ENCODE results near the gene RNF115. TPM values are rescaled to one million over a fixed set of nuclear protein-coding genes. Genes with fewer than 3 reads are reported as not detected.

Gene RNF115
- total RNA-seq, 1 donor from 2014 or later: 14.2 TPM

GRCh38 chr1:145696630-145696960 lies 127.3 kb downstream of the RNF115 start:
- DNase-seq: no peak
- Histone ChIP-seq H3K27ac (no peak overlapping the region), H3K9me3 (no peaks in the 10 kb centered on the region), H3K27me3 (ENCODE audit: low read depth) (no peaks in the 10 kb centered on the region), H3K36me3 (no peaks in the 10 kb centered on the region), H3K4me3 (no peak overlapping the region), H3K4me1 (no peaks in the 10 kb centered on the region)
- no peak for ATAC-seq
- TF ChIP-seq, protein P1, sequence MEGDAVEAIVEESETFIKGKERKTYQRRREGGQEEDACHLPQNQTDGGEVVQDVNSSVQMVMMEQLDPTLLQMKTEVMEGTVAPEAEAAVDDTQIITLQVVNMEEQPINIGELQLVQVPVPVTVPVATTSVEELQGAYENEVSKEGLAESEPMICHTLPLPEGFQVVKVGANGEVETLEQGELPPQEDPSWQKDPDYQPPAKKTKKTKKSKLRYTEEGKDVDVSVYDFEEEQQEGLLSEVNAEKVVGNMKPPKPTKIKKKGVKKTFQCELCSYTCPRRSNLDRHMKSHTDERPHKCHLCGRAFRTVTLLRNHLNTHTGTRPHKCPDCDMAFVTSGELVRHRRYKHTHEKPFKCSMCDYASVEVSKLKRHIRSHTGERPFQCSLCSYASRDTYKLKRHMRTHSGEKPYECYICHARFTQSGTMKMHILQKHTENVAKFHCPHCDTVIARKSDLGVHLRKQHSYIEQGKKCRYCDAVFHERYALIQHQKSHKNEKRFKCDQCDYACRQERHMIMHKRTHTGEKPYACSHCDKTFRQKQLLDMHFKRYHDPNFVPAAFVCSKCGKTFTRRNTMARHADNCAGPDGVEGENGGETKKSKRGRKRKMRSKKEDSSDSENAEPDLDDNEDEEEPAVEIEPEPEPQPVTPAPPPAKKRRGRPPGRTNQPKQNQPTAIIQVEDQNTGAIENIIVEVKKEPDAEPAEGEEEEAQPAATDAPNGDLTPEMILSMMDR (IDR thresholded peaks at IDR 0.05): no peak
- intact Hi-C loops (cut with DNase I): no loop called here

GRCh38 chr1:145695821-145696629 lies 127.9 kb downstream of the RNF115 start:
- Histone ChIP-seq H3K36me3 (no peaks in the 10 kb centered on the region), H3K4me3 (no peak overlapping the region), H3K4me1 (no peaks in the 10 kb centered on the region), H3K27ac (no peak overlapping the region), H3K9me3 (no peaks in the 10 kb centered on the region), H3K27me3 (ENCODE audit: low read depth) (no peaks in the 10 kb centered on the region)
- DNase-seq (no peak), ATAC-seq (peak in 1 of 2 donors; percentile 56)
- intact Hi-C loops (cut with DNase I): no loop called here
- TF ChIP-seq, protein P1 (IDR thresholded peaks at IDR 0.05): no peak

GRCh38 chr1:145692785-145693443 lies 131.0 kb downstream of the RNF115 start:
- TF ChIP-seq, protein P1 (IDR thresholded peaks at IDR 0.05): no peak
- Histone ChIP-seq H3K27me3 (ENCODE audit: low read depth) (no peaks in the 10 kb centered on the region), H3K9me3 (no peaks in the 10 kb centered on the region), H3K4me1 (no peaks in the 10 kb centered on the region), H3K27ac (no peak overlapping the region), H3K36me3 (no peaks in the 10 kb centered on the region), H3K4me3 (no peak overlapping the region)
- intact Hi-C loops (cut with DNase I): no loop called here
- ATAC-seq (no peak), DNase-seq (no peak)

DNA sequence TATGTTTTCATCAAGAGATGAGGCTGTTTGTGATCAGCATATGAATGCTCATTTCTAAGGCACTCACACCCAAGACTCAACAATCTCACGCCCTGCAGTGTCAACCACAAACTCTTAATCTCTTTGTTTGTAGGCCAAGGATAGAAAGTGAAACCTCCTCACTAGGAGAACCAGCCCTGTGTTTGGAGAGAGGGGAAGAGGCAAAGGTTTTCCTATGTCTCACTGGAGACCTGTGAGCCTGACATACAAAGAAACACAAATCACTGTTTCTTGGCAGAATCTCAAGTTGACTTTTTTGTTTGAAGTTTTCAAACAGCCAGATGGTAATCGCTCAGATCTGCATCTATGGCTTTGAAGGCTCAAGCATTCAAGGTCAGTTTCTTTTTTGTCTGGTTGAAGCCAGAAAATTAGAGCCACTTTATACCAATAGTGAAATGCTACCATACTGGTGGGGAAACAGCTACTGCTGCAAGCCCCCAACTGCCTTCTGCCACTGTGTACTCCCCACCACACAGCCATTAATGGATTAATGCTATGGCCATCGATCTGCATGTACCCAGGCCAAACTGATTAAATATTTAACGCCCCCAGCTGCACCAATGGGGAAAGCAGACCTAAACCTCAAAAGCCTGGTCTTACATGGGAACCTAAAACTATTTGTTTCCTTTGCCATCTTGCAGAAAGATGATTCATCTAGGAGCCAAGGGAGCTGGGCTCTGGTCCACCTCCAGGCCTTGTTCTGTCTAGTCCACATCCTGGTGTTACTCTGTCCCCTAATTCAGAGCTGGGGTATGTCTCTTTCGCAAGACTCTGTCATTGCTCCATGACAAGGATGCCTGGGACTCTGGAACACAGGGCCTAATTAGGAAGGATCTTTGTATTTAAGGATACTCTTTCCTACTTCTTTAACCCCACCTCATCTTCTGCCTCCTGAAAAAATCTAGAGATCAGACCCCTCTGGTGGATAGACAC lies 133.0 kb downstream of the RNF115 start:
- intact Hi-C loops (cut with DNase I): no loop called here
- no peaks in the 10 kb centered on the region for H3K27me3 ChIP-seq (ENCODE audit: low read depth)
- no peaks in the 10 kb centered on the region for H3K36me3 ChIP-seq
- no peaks in the 10 kb centered on the region for H3K9me3 ChIP-seq
- no peak for DNase-seq
- ATAC-seq: peak; percentile 66 to 69
- no peaks in the 10 kb centered on the region for H3K4me1 ChIP-seq
- no peak overlapping the region for H3K4me3 ChIP-seq
- no peak overlapping the region for H3K27ac ChIP-seq
- TF ChIP-seq, protein P1 (IDR thresholded peaks at IDR 0.05): no peak

DNA sequence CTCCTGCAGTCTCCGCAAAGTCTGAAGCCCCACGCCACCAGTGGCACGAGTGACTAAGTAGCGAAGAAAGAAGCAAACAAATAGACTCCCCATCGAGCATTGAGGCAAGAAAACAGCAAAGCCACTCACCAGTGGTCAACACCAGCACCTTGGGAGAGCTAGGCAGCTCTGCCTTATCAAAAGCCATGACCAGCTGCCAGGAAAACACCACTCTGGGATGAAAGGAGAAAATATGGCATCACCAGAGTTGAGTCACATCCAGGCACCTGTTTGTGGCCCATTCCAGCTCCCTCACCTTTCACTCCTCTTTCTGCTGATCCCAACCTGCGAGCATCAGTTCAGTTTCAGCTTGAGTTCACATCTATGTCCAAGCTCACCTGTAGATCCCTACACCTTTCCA lies 134.0 kb downstream of the RNF115 start:
- Histone ChIP-seq H3K4me1 (no peaks in the 10 kb centered on the region), H3K9me3 (no peaks in the 10 kb centered on the region), H3K27me3 (ENCODE audit: low read depth) (no peaks in the 10 kb centered on the region), H3K27ac (no peak overlapping the region), H3K36me3 (no peaks in the 10 kb centered on the region), H3K4me3 (no peak overlapping the region)
- intact Hi-C loops (cut with DNase I): no loop called here
- DNase-seq (no peak), ATAC-seq (no peak)
- TF ChIP-seq, protein P1 (IDR thresholded peaks at IDR 0.05): no peak

All from lower lobe of right lung (tissue), 2 donors.